HCT116 (cell line): ENCODE measurements around the gene GOLIM4. TPM values are rescaled to one million over a fixed set of nuclear protein-coding genes. Genes with fewer than 3 reads are reported as not detected.

Experiments used
- ATAC-seq: fragments of 200-7000 bp; cut with Tn5 transposase; 2 replicates; pipeline ENCODE4 v1.9.1; 2020; ENCODE audit warnings: mild to moderate bottlenecking, moderate library complexity
- BruUV-seq: library from RNA; stranded (reverse); fragments of 400-500 nt; replicated peaks from 2 replicates; lab custom pipeline; 2021; lab: Mats Ljungman, UMichigan
- CTCF ChIA-PET: fragments of 300-600 bp; sonication (Branson Sonifier 250); formaldehyde crosslinking; loops from one replicate; lab custom pipeline; 2021; ENCODE audit warnings: antibody characterized with exemption; lab: Charles Lee
- POLR2A ChIA-PET: fragments of 300-600, 350-600 bp; sonication (Branson Sonifier 250); formaldehyde crosslinking; loops from one replicate; lab custom pipeline; 2021; ENCODE audit warnings: antibody characterized with exemption; lab: Charles Lee
- RAD21 ChIA-PET, 2 experiments: fragments of 300-600 bp; sonication (Branson Sonifier 250); formaldehyde crosslinking; loops; one replicate each; lab custom pipeline; 2023; ENCODE audit warnings: low total read pairs in 2 of 2; ENCODE audit not compliant: uncharacterized antibody in 2 of 2, unreplicated experiment in 2 of 2, low non-redundant PET in 1 of 2; lab: Charles Lee
- DNase-seq: peaks from one replicate; pipeline ENCODE4 v3.0.0-alpha.2; 2010; ENCODE audit warnings: low read depth, low spot score
- H2AFZ ChIP-seq: fragments of 200-600 bp; shearing (Covaris generic), sonication (generic); 2 replicates; pipeline ENCODE4 v1.6.1; 2017; ENCODE audit warnings: low read depth, mixed run types, mixed read lengths, antibody characterized with exemption, low read length; ENCODE audit not compliant: poor library complexity, severe bottlenecking
- H3K27ac ChIP-seq: 2 replicates; pipeline ENCODE4 v1.5.1; 2012; ENCODE audit warnings: low read depth, low read length
- H3K27me3 ChIP-seq: fragments of 200-600 bp; sonication (generic); 2 replicates; pipeline ENCODE4 v1.6.1; 2016; ENCODE audit warnings: mixed run types, low read length, mixed read lengths; ENCODE audit not compliant: insufficient read depth
- H3K36me3 ChIP-seq, 2 experiments: fragments of 200-500 bp in 1 of 2; fragments of 200-600 bp in 1 of 2; sonication (Bioruptor generic) in 1 of 2; sonication (generic) in 1 of 2; 2 replicates each; pipeline versions ENCODE4 v1.5.1 to v1.6.1; 2014 to 2016; ENCODE audit warnings: low read length in 2 of 2, inconsistent platforms in 1 of 2, mixed read lengths in 1 of 2, mixed run types in 1 of 2; ENCODE audit not compliant: insufficient read depth in 2 of 2, control insufficient read depth in 1 of 2
- H3K4me1 ChIP-seq, 2 experiments: fragments of 200-600 bp in 1 of 2; sonication (generic) in 1 of 2; 2 replicates each; pipeline versions ENCODE4 v1.5.1 to v1.6.1; 2012 to 2017; ENCODE audit warnings: low read length in 2 of 2, inconsistent platforms in 1 of 2, mild to moderate bottlenecking in 1 of 2, mixed read lengths in 1 of 2, mixed run types in 1 of 2, moderate library complexity in 1 of 2; ENCODE audit not compliant: insufficient read depth in 2 of 2, control insufficient read depth in 1 of 2
- H3K4me2 ChIP-seq: fragments of 200-600 bp; sonication (generic); 2 replicates; pipeline ENCODE4 v1.6.1; 2017; ENCODE audit warnings: mixed run types, low read length, mixed read lengths
- H3K4me3 ChIP-seq, 2 experiments: fragments of 200-600 bp in 1 of 2; sonication (generic) in 1 of 2; replicated peaks in 1 of 2; 2 replicates each; pipeline ENCODE4 v1.5.1; 2011 to 2016; ENCODE audit warnings: low read length in 2 of 2, control low read depth in 1 of 2, low read depth in 1 of 2, mild to moderate bottlenecking in 1 of 2, mixed read lengths in 1 of 2, mixed run types in 1 of 2
- H3K79me2 ChIP-seq: fragments of 200-600 bp; sonication (generic); 2 replicates; pipeline ENCODE4 v1.6.1; 2017; ENCODE audit warnings: mild to moderate bottlenecking, mixed run types, low read length, moderate library complexity, mixed read lengths; ENCODE audit not compliant: insufficient read depth
- H3K9ac ChIP-seq: fragments of 200-600 bp; sonication (generic); 2 replicates; pipeline ENCODE4 v1.6.1; 2016; ENCODE audit warnings: low read length, mixed read lengths
- H3K9me2 ChIP-seq: fragments of 200-600 bp; sonication (generic), shearing (Covaris generic); 2 replicates; pipeline ENCODE4 v1.6.1; 2017; ENCODE audit warnings: mixed run types, mild to moderate bottlenecking, moderate library complexity; ENCODE audit not compliant: insufficient read depth
- H3K9me3 ChIP-seq, 2 experiments: fragments of 200-500 bp in 1 of 2; fragments of 200-600 bp in 1 of 2; sonication (Bioruptor generic) in 1 of 2; sonication (generic) in 1 of 2; 2 replicates each; pipeline ENCODE4 v1.6.1; 2014 to 2017; ENCODE audit warnings: low read length in 2 of 2, mixed read lengths in 2 of 2, inconsistent platforms in 1 of 2, low read depth in 1 of 2, mild to moderate bottlenecking in 1 of 2, mixed run types in 1 of 2, moderate library complexity in 1 of 2; ENCODE audit not compliant: control insufficient read depth in 1 of 2, insufficient read depth in 1 of 2
- H4K20me1 ChIP-seq: fragments of 200-600 bp; sonication (generic), shearing (Covaris generic); 2 replicates; pipeline ENCODE4 v1.6.1; 2017; ENCODE audit warnings: mixed run types, mild to moderate bottlenecking, moderate library complexity; ENCODE audit not compliant: insufficient read depth
- CBX3 ChIP-seq: IDR thresholded peaks from 2 replicates; pipeline ENCODE4 v1.6.1; 2012; ENCODE audit warnings: low read depth
- CEBPB ChIP-seq: IDR thresholded peaks from 2 replicates; pipeline ENCODE4 v1.6.1; 2012; ENCODE audit warnings: low read depth
- CTCF ChIP-seq, 3 experiments: fragments of 200-600 bp in 1 of 3; sonication (generic) in 1 of 3; IDR thresholded peaks in 2 of 3; conservative IDR thresholded peaks in 1 of 3; 2 replicates each; pipeline ENCODE4 v1.5.1; 2012 to 2017; ENCODE audit warnings: low read depth in 2 of 3, low read length in 2 of 3, antibody characterized with exemption in 1 of 3, borderline replicate concordance in 1 of 3, control low read depth in 1 of 3, mild to moderate bottlenecking in 1 of 3, mixed read lengths in 1 of 3, mixed run types in 1 of 3, moderate library complexity in 1 of 3; ENCODE audit not compliant: insufficient read depth in 1 of 3
- EGR1 ChIP-seq: IDR thresholded peaks from 2 replicates; pipeline ENCODE4 v1.6.1; 2012; ENCODE audit warnings: low read depth
- EZH2 ChIP-seq: fragments of 200-600 bp; sonication (generic); IDR thresholded peaks from 2 replicates; pipeline ENCODE4 v1.6.1; 2017; ENCODE audit warnings: antibody characterized with exemption, mixed run types
- EZH2phosphoT487 ChIP-seq: fragments of 200-600 bp; IDR thresholded peaks from 2 replicates; pipeline ENCODE4 v1.6.1; 2018; ENCODE audit warnings: antibody characterized with exemption, borderline replicate concordance
- FOSL1 ChIP-seq: IDR thresholded peaks from 2 replicates; pipeline ENCODE4 v1.6.1; 2012; ENCODE audit warnings: low read depth
- JUND ChIP-seq: IDR thresholded peaks from 2 replicates; pipeline ENCODE4 v1.6.1; 2012
- POLR2AphosphoS5 ChIP-seq: IDR thresholded peaks from 2 replicates; pipeline ENCODE4 v1.6.1; 2011; ENCODE audit warnings: mild to moderate bottlenecking, low read depth, low read length, moderate library complexity
- RAD21 ChIP-seq: IDR thresholded peaks from 2 replicates; pipeline ENCODE4 v1.6.1; 2012; ENCODE audit warnings: low read depth, mild to moderate bottlenecking
- SIN3A ChIP-seq: IDR thresholded peaks from 2 replicates; pipeline ENCODE4 v1.6.1; 2012; ENCODE audit warnings: low read depth
- SP1 ChIP-seq: IDR thresholded peaks from 2 replicates; pipeline ENCODE4 v1.6.1; 2012; ENCODE audit warnings: low read depth
- SRF ChIP-seq: IDR thresholded peaks from 2 replicates; pipeline ENCODE4 v1.6.1; 2012; ENCODE audit warnings: low read depth
- TCF7L2 ChIP-seq: IDR thresholded peaks from 2 replicates; pipeline ENCODE4 v1.7.0; 2011; ENCODE audit warnings: borderline replicate concordance, inconsistent platforms; ENCODE audit not compliant: insufficient read depth, insufficient read length; ENCODE audit errors: extremely low read depth
- YY1 ChIP-seq: IDR thresholded peaks from 2 replicates; pipeline ENCODE4 v1.6.1; 2011; ENCODE audit warnings: low read length, low read depth, moderate library complexity, mild to moderate bottlenecking; ENCODE audit not compliant: insufficient replicate concordance; ENCODE audit errors: extremely low read depth
- ZFX ChIP-seq: fragments of 450-650 bp; IDR thresholded peaks from 2 replicates; pipeline ENCODE4 v1.6.1; 2017
- ZNF274 ChIP-seq: fragments of 200-500 bp; sonication (Bioruptor generic); IDR thresholded peaks from 2 replicates; pipeline ENCODE4 v1.6.1; 2014; ENCODE audit warnings: mild to moderate bottlenecking, low read depth, low read length, inconsistent platforms
- intact Hi-C: fragments of 100-400 bp; cut with micrococcal nuclease; formaldehyde crosslinking; loops from 2 replicates; pipeline ENCODE4 v1.10.0; 2022
- total RNA-seq: library from RNA; stranded (reverse); gene quantifications from one replicate; pipeline ENCODE4 v1.2.1, GENCODE V29; 2021; ENCODE audit not compliant: unreplicated experiment
- TF ChIP-seq, protein P1 (sequence below): IDR thresholded peaks from 2 replicates; pipeline ENCODE4 v1.6.1; 2011; ENCODE audit warnings: mild to moderate bottlenecking, low read length, moderate library complexity; ENCODE audit not compliant: insufficient replicate concordance; ENCODE audit errors: extremely low read depth
- TF ChIP-seq, protein P2 (sequence below): IDR thresholded peaks from 2 replicates; pipeline ENCODE4 v1.6.1; 2012; ENCODE audit warnings: low read depth

Gene GOLIM4
- total RNA-seq, 1 experiment from 2014 or later, result 10.6 TPM

GRCh38 chr3:168028086-168028485 lies 67.6 kb downstream of the GOLIM4 start:
- TF ChIP-seq SP1 (no peak), JUND (no peak), TCF7L2 (no peak), EZH2phosphoT487 (no peak), RAD21 (no peak), YY1 (no peak), ZNF274 (no peak), SIN3A (no peak), CTCF (IDR thresholded peaks at IDR 0.05 in 2 of 3, conservative IDR thresholded peaks at IDR 0.05 in 1 of 3; ENCODE audit: borderline replicate concordance in 1 of 3, insufficient read depth in 1 of 3, low read depth in 2 of 3, low read length in 2 of 3) (no peak), EGR1 (no peak), CBX3 (no peak), ZFX (no peak), SRF (no peak), POLR2AphosphoS5 (no peak), FOSL1 (no peak), CEBPB (no peak), EZH2 (no peak)
- TF ChIP-seq, protein P1, sequence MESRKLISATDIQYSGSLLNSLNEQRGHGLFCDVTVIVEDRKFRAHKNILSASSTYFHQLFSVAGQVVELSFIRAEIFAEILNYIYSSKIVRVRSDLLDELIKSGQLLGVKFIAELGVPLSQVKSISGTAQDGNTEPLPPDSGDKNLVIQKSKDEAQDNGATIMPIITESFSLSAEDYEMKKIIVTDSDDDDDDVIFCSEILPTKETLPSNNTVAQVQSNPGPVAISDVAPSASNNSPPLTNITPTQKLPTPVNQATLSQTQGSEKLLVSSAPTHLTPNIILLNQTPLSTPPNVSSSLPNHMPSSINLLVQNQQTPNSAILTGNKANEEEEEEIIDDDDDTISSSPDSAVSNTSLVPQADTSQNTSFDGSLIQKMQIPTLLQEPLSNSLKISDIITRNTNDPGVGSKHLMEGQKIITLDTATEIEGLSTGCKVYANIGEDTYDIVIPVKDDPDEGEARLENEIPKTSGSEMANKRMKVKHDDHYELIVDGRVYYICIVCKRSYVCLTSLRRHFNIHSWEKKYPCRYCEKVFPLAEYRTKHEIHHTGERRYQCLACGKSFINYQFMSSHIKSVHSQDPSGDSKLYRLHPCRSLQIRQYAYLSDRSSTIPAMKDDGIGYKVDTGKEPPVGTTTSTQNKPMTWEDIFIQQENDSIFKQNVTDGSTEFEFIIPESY, result no peak
- TF ChIP-seq, protein P2, sequence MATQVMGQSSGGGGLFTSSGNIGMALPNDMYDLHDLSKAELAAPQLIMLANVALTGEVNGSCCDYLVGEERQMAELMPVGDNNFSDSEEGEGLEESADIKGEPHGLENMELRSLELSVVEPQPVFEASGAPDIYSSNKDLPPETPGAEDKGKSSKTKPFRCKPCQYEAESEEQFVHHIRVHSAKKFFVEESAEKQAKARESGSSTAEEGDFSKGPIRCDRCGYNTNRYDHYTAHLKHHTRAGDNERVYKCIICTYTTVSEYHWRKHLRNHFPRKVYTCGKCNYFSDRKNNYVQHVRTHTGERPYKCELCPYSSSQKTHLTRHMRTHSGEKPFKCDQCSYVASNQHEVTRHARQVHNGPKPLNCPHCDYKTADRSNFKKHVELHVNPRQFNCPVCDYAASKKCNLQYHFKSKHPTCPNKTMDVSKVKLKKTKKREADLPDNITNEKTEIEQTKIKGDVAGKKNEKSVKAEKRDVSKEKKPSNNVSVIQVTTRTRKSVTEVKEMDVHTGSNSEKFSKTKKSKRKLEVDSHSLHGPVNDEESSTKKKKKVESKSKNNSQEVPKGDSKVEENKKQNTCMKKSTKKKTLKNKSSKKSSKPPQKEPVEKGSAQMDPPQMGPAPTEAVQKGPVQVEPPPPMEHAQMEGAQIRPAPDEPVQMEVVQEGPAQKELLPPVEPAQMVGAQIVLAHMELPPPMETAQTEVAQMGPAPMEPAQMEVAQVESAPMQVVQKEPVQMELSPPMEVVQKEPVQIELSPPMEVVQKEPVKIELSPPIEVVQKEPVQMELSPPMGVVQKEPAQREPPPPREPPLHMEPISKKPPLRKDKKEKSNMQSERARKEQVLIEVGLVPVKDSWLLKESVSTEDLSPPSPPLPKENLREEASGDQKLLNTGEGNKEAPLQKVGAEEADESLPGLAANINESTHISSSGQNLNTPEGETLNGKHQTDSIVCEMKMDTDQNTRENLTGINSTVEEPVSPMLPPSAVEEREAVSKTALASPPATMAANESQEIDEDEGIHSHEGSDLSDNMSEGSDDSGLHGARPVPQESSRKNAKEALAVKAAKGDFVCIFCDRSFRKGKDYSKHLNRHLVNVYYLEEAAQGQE, result no peak
- TF ChIP-seq, all 23 proteins: peak for 0
- RAD21 ChIA-PET, result no interaction called here
- Histone ChIP-seq H3K27ac (no peak overlapping the region), H3K36me3 (no peaks in the 10 kb centered on the region; a peak in 1 of 4 replicates), H3K9me2 (no peaks in the 10 kb centered on the region), H3K4me3 (no peak overlapping the region), H3K79me2 (no peaks in the 10 kb centered on the region), H2AFZ (no peak overlapping the region), H3K27me3 (no peaks in the 10 kb centered on the region), H3K9ac (no peak overlapping the region), H4K20me1 (no peaks in the 10 kb centered on the region), H3K4me1 (peaks cover 15 to 22% of the 10 kb centered on the region in 2 experiments), H3K9me3 (no peaks in the 10 kb centered on the region), H3K4me2 (no peak overlapping the region)
- DNase-seq, result no peak
- POLR2A ChIA-PET, result no interaction called here
- no TSS peak for BruUV-seq
- ATAC-seq, result no peak
- CTCF ChIA-PET, result no interaction called here
- intact Hi-C loops, result no loop called here
